ENCODE results near the gene HBM.
"Not testable (repeated sequence)": the region's sequence is repeated elsewhere in the genome, so short reads cannot be mapped to it uniquely, and the experiment has no call there.

HBM gene

GRCh38 chr16:170788-171187 lies 5.0 kb downstream of the HBM start:
- DNase-seq = no peak

- not testable (repeated sequence) for DNase-seq
Measured at GRCh38 chr16:172374-172941, 6.7 kb downstream of the HBM start, which contains the start of gene HBA2. TSS of gene HBA2 (plus strand) at chr16:172876. CDS start at chr16:172913, 37 bp downstream.

- DNase-seq = not testable (repeated sequence)
Measured at GRCh38 chr16:173211-173854, 7.6 kb downstream of the HBM start.

- DNase-seq = not testable (repeated sequence)
Measured at GRCh38 chr16:173928-174769, 8.4 kb downstream of the HBM start.

GRCh38 chr16:175011-175949 lies 9.5 kb downstream of the HBM start:
- DNase-seq = no peak

- DNase-seq = not testable (repeated sequence)
Measured at GRCh38 chr16:176006-176405, 10.2 kb downstream of the HBM start.

GRCh38 chr16:176477-177382 lies 11.0 kb downstream of the HBM start, which contains the start of gene HBA1:
TSS of gene HBA1 (plus strand) at chr16:176680. CDS start at chr16:176717, 37 bp downstream.
- DNase-seq = not testable (repeated sequence)

- DNase-seq = no peak
Measured at GRCh38 chr16:177394-177822, 11.6 kb downstream of the HBM start.

GRCh38 chr16:177981-178667 lies 12.3 kb downstream of the HBM start:
- no peak for DNase-seq

GRCh38 chr16:178668-179015 lies 12.9 kb downstream of the HBM start:
- DNase-seq = no peak

- no peak for DNase-seq
Measured at GRCh38 chr16:179211-180092, 13.7 kb downstream of the HBM start.

- no peak for DNase-seq
Measured at GRCh38 chr16:180101-180675, 14.4 kb downstream of the HBM start, which contains the start of gene HBQ1. TSS of gene HBQ1 (plus strand) at chr16:180459. CDS start at chr16:180487, 28 bp downstream.

GRCh38 chr16:180681-181564 lies 15.1 kb downstream of the HBM start:
- peak; percentile 43 for DNase-seq

GRCh38 chr16:181565-182021 lies 15.8 kb downstream of the HBM start:
- DNase-seq = no peak

GRCh38 chr16:183005-183404 lies 17.2 kb downstream of the HBM start:
- no peak for DNase-seq

GRCh38 chr16:185213-185612 lies 19.4 kb downstream of the HBM start:
- DNase-seq = no peak

- DNase-seq = no peak
Measured at GRCh38 chr16:185691-186090, 19.9 kb downstream of the HBM start.

- DNase-seq = no peak
Measured at GRCh38 chr16:187330-187729, 21.6 kb downstream of the HBM start.

Data from NCI-H1105 (cell line).